ENCODE measurements around the gene ZNF574. TPM values are rescaled to one million over a fixed set of nuclear protein-coding genes. Genes with fewer than 3 reads are reported as not detected.

The ZNF574 gene
- total RNA-seq, 1 donor from 2014 or later = 26.5 TPM

GRCh38 chr19:42091300-42091699, 15.3 kb downstream of the ZNF574 start:
- Histone ChIP-seq H3K4me3 (no peak overlapping the region), H3K27me3 (no peaks in the 10 kb centered on the region), H3K9me3 (no peaks in the 10 kb centered on the region), H3K27ac (no peak overlapping the region), H3K4me1 (peaks cover 14% of the 10 kb centered on the region), H3K36me3 (no peaks in the 10 kb centered on the region)
- TF ChIP-seq POLR2A (IDR thresholded peaks at IDR 0.05) = no peak
- TF ChIP-seq CTCF (IDR thresholded peaks at IDR 0.05) = no peak
- TF ChIP-seq POLR2AphosphoS5 (IDR thresholded peaks at IDR 0.05; ENCODE audit: insufficient read depth in 1 of 2, low read depth in 1 of 2) = no peak
- DNase-seq (ENCODE audit: extremely low spot score in 2 of 2) = no peak
- intact Hi-C loops (cut with DNase I) = no loop called here

GRCh38 chr19:42091742-42092141, 15.8 kb downstream of the ZNF574 start:
- Histone ChIP-seq H3K27ac (no peak overlapping the region), H3K9me3 (no peaks in the 10 kb centered on the region), H3K4me1 (peaks cover 14% of the 10 kb centered on the region), H3K27me3 (no peaks in the 10 kb centered on the region), H3K36me3 (no peaks in the 10 kb centered on the region), H3K4me3 (no peak overlapping the region)
- DNase-seq (ENCODE audit: extremely low spot score in 2 of 2) = no peak
- TF ChIP-seq CTCF (IDR thresholded peaks at IDR 0.05) (no peak), POLR2AphosphoS5 (IDR thresholded peaks at IDR 0.05; ENCODE audit: insufficient read depth in 1 of 2, low read depth in 1 of 2) (no peak), POLR2A (IDR thresholded peaks at IDR 0.05) (no peak)
- intact Hi-C loops (cut with DNase I) = no loop called here

- no peaks in the 10 kb centered on the region for H3K27me3 ChIP-seq
- intact Hi-C loops (cut with DNase I) = no loop called here
- H3K36me3 ChIP-seq = no peaks in the 10 kb centered on the region
- TF ChIP-seq POLR2AphosphoS5 (IDR thresholded peaks at IDR 0.05; ENCODE audit: insufficient read depth in 1 of 2, low read depth in 1 of 2) (peak in 1 of 2 donors; percentile 37), CTCF (IDR thresholded peaks at IDR 0.05) (peak in 1 of 3 experiments; percentile 14), POLR2A (IDR thresholded peaks at IDR 0.05) (no peak)
- H3K27ac ChIP-seq = no peak overlapping the region
- no peak overlapping the region for H3K4me3 ChIP-seq
- no peak for DNase-seq (ENCODE audit: extremely low spot score in 2 of 2)
- no peaks in the 10 kb centered on the region for H3K9me3 ChIP-seq
- H3K4me1 ChIP-seq = peaks cover 14% of the 10 kb centered on the region
Observed at GRCh38 chr19:42092350-42092749, 16.4 kb downstream of the ZNF574 start.

- no peaks in the 10 kb centered on the region for H3K9me3 ChIP-seq
- no peak overlapping the region for H3K27ac ChIP-seq
- DNase-seq (ENCODE audit: extremely low spot score in 2 of 2) = no peak
- H3K4me3 ChIP-seq = no peak overlapping the region
- H3K4me1 ChIP-seq = peaks cover 14% of the 10 kb centered on the region
- no peak for TF ChIP-seq POLR2AphosphoS5 (IDR thresholded peaks at IDR 0.05; ENCODE audit: insufficient read depth in 1 of 2, low read depth in 1 of 2)
- TF ChIP-seq POLR2A (IDR thresholded peaks at IDR 0.05) = no peak
- no peak for TF ChIP-seq CTCF (IDR thresholded peaks at IDR 0.05)
- intact Hi-C loops (cut with DNase I) = no loop called here
- H3K27me3 ChIP-seq = no peaks in the 10 kb centered on the region
- H3K36me3 ChIP-seq = no peaks in the 10 kb centered on the region
Observed at GRCh38 chr19:42093505-42093904, 17.5 kb downstream of the ZNF574 start.

- peaks cover 14% of the 10 kb centered on the region for H3K4me1 ChIP-seq
- intact Hi-C loops (cut with DNase I) = no loop called here
- H3K4me3 ChIP-seq = no peak overlapping the region
- DNase-seq (ENCODE audit: extremely low spot score in 2 of 2) = no peak
- H3K36me3 ChIP-seq = no peaks in the 10 kb centered on the region
- no peak overlapping the region for H3K27ac ChIP-seq
- no peaks in the 10 kb centered on the region for H3K9me3 ChIP-seq
- no peak for TF ChIP-seq POLR2AphosphoS5 (IDR thresholded peaks at IDR 0.05; ENCODE audit: insufficient read depth in 1 of 2, low read depth in 1 of 2)
- no peaks in the 10 kb centered on the region for H3K27me3 ChIP-seq
Observed at GRCh38 chr19:42093926-42094325, 18.0 kb downstream of the ZNF574 start.
